ENCODE measurements around the gene PROM2. TPM values are rescaled to one million over a fixed set of nuclear protein-coding genes. Genes with fewer than 3 reads are reported as not detected.

PROM2 gene
- total RNA-seq, 2 donors from 2014 or later, result 0.95 to 1.1 TPM

DNA sequence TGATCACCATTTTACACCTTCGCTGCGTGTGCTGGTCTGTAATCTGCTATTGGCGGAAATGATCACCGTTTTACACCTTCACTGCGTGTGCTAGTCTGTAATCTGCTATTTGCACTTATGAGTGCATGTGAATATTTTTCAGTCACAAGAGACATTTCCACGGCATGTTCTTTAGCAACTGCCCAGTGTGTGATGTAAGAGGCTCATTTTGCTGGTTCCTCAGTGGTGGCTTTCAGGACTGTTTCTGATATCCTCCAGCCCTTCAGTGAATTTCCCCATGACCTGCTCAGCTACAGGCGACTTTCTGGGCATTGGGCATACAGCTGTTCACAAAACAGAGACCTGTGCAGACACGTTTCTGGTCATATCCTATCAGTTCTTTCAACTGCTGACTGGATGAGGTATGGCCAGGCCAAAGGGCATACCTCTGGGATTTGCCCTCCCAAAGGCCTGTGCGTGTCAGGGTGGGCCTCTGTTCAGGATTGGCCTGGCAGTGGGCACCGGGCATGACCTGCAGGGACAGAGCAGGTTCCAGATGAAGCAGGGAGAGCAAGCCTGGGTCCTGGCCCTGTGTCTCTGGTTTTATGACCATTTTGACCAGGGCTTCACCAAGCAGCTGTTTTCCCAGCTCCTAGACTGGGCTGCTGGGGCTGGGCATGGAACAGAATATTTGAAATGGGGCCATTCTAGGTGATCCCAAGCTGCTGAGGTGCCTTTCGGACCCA, 521 bp upstream of the PROM2 start:
- no peaks in the 10 kb centered on the region for H3K27me3 Mint-ChIP-seq

GRCh38 chr2:95275151-95275515, 884 bp downstream of the PROM2 start:
- peak; percentile 45 for DNase-seq (ENCODE audit: low spot score)

More for the DNA sequence above, 521 bp upstream of the PROM2 start:
- ATAC-seq (no peak), DNase-seq (ENCODE audit: low spot score) (peak; percentile 32)
- H3K27ac Mint-ChIP-seq, result no peak overlapping the region
- no peaks in the 10 kb centered on the region for H3K36me3 Mint-ChIP-seq
- no peaks in the 10 kb centered on the region for H3K9me3 Mint-ChIP-seq
- no peaks in the 10 kb centered on the region for H3K4me1 Mint-ChIP-seq (ENCODE audit: low read depth in 2 of 2)
- H3K4me3 Mint-ChIP-seq, result no peak overlapping the region

GRCh38 chr2:95275601-95276243, 1.5 kb downstream of the PROM2 start:
- no peak for ATAC-seq
- no peak overlapping the region for H3K4me3 Mint-ChIP-seq
- H3K9me3 Mint-ChIP-seq, result no peaks in the 10 kb centered on the region
- DNase-seq (ENCODE audit: low spot score), result peak; percentile 59
- H3K27ac Mint-ChIP-seq, result no peak overlapping the region
- H3K4me1 Mint-ChIP-seq (ENCODE audit: low read depth in 2 of 2), result no peaks in the 10 kb centered on the region
- no peaks in the 10 kb centered on the region for H3K27me3 Mint-ChIP-seq
- H3K36me3 Mint-ChIP-seq, result no peaks in the 10 kb centered on the region

More at GRCh38 chr2:95275151-95275515, 884 bp downstream of the PROM2 start:
- no peaks in the 10 kb centered on the region for H3K4me1 Mint-ChIP-seq (ENCODE audit: low read depth in 2 of 2)
- no peaks in the 10 kb centered on the region for H3K9me3 Mint-ChIP-seq
- no peak for ATAC-seq
- no peak overlapping the region for H3K4me3 Mint-ChIP-seq
- H3K27me3 Mint-ChIP-seq, result no peaks in the 10 kb centered on the region
- no peaks in the 10 kb centered on the region for H3K36me3 Mint-ChIP-seq
- H3K27ac Mint-ChIP-seq, result no peak overlapping the region

DNA sequence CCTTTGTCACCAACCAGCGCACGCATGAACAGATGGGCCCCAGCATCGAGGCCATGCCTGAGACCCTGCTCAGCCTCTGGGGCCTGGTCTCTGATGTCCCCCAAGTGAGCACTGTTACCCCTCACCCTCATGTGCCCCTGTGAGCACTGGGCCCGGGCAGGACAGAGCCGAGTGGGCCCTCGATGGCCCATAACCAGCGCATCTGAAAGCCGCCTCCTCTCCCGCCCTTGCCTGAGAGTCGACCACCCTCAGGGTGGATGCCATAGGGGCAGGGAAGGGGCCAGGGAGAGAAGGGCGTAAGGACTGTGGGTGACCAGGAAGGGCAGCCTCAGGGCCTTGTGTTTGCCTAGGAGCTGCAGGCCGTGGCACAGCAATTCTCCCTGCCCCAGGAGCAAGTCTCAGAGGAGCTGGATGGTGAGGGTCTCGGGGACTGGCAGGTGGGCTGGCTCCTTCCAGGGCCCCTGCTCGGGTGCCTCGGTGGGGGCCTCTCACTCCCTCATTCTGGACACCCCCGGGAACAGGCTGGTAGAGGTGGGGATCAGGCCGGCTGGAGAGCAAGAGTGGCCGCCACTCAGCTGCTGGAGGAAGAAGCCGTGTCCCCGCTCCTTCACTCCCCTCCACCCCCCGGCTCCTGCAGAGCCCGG, 2.1 kb downstream of the PROM2 start:
- Mint-ChIP-seq H3K27ac (no peak overlapping the region), H3K9me3 (no peaks in the 10 kb centered on the region), H3K36me3 (no peaks in the 10 kb centered on the region), H3K4me1 (ENCODE audit: low read depth in 2 of 2) (no peaks in the 10 kb centered on the region), H3K4me3 (no peak overlapping the region), H3K27me3 (no peaks in the 10 kb centered on the region)
- DNase-seq (ENCODE audit: low spot score), result peak; percentile 29
- ATAC-seq, result no peak

GRCh38 chr2:95276888-95277245, 2.6 kb downstream of the PROM2 start:
- Mint-ChIP-seq H3K27me3 (no peaks in the 10 kb centered on the region), H3K9me3 (no peaks in the 10 kb centered on the region)
- no peak for ATAC-seq

DNA sequence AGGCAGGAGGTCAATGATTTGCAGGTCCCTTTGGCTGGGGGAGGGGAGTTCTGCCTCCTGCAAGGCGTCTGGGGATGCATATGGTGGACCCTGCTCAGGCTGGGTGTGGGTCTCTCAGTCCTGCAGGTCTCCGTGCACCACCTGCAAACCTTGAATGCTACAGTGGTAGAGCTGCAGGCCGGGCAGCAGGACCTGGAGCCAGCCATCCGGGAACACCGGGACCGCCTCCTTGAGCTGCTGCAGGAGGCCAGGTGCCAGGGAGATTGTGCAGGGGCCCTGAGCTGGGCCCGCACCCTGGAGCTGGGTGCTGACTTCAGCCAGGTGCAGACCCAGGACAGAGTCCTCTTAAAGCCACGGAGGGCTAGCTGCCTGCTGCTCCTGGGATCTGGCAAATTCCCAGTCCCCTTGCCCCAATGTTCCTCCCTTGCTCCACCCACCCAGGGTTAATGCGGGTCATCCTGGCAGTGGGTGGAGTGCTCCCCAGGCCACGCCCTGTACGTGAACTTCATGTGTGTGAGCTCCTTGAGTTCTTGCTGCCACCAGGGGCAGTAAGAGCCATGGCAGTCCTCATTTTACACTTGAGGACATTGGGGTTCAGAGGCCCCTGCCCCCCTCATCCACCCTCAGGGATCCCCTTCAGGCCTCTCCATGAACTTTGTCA, 3.1 kb downstream of the PROM2 start:
- Mint-ChIP-seq H3K9me3 (no peaks in the 10 kb centered on the region), H3K27me3 (no peaks in the 10 kb centered on the region), H3K4me3 (no peak overlapping the region), H3K36me3 (no peaks in the 10 kb centered on the region), H3K27ac (no peak overlapping the region), H3K4me1 (ENCODE audit: low read depth in 2 of 2) (no peaks in the 10 kb centered on the region)
- peak; percentile 35 for DNase-seq (ENCODE audit: low spot score)
- no peak for ATAC-seq

More at GRCh38 chr2:95276888-95277245, 2.6 kb downstream of the PROM2 start:
- Mint-ChIP-seq H3K4me1 (ENCODE audit: low read depth in 2 of 2) (no peaks in the 10 kb centered on the region), H3K4me3 (no peak overlapping the region), H3K36me3 (no peaks in the 10 kb centered on the region), H3K27ac (no peak overlapping the region)
- peak; percentile 37 for DNase-seq (ENCODE audit: low spot score)

DNA sequence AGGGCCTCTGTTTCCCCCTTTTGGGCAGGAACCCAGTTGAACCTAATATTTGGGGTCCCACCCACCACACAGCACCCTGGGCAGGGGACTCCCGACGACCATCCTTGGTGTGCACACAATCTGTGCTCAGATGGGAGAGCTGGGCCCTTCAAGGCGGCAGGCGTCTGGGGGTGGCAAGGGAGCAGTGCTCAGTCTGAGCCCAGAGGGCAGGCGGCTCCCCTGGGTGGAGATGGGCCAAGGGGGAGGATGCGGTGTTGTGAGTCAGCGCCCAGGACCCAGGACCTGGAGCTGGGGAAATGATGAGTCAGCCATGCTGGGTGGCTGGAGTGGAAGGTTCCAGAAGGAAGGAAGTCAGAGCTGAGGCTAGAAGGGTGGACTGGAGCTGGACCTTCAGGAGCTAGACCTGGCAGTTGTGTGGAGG, 3.8 kb downstream of the PROM2 start:
- DNase-seq (ENCODE audit: low spot score) (peak; percentile 34), ATAC-seq (no peak)
- Mint-ChIP-seq H3K36me3 (no peaks in the 10 kb centered on the region), H3K27me3 (no peaks in the 10 kb centered on the region), H3K4me1 (ENCODE audit: low read depth in 2 of 2) (no peaks in the 10 kb centered on the region), H3K9me3 (no peaks in the 10 kb centered on the region), H3K27ac (no peak overlapping the region), H3K4me3 (no peak overlapping the region)

DNA sequence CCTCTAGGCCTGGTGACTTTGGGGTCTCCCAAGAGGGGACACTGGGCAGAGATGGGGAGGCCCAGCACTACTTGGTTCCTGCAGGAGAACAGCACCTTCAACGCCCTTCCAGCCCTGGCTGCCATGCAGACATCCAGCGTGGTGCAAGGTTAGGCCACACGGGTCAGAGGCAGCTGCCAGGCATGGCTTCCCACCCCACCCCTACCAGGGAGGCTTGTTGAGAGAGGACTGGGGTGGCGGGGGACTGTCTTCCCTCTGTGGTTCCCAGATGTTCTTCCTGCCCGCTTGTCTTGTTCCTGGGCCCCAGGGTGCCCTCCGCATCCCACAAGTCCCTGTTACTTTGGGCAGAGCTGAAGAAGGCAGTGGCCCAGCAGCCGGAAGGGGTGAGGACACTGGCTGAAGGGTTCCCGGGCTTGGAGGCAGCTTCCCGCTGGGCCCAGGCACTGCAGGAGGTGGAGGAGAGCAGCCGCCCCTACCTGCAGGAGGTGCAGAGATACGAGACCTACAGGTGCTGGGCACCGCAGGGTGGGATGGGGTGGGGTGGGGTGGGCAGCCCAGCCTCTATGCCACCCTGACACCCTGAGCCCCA, 4.5 kb downstream of the PROM2 start:
- no peak for ATAC-seq
- no peaks in the 10 kb centered on the region for H3K27me3 Mint-ChIP-seq
- no peaks in the 10 kb centered on the region for H3K9me3 Mint-ChIP-seq
- peak; percentile 58 for DNase-seq (ENCODE audit: low spot score)
- no peak overlapping the region for H3K27ac Mint-ChIP-seq
- no peaks in the 10 kb centered on the region for H3K36me3 Mint-ChIP-seq
- H3K4me1 Mint-ChIP-seq (ENCODE audit: low read depth in 2 of 2), result no peaks in the 10 kb centered on the region
- no peak overlapping the region for H3K4me3 Mint-ChIP-seq

DNA sequence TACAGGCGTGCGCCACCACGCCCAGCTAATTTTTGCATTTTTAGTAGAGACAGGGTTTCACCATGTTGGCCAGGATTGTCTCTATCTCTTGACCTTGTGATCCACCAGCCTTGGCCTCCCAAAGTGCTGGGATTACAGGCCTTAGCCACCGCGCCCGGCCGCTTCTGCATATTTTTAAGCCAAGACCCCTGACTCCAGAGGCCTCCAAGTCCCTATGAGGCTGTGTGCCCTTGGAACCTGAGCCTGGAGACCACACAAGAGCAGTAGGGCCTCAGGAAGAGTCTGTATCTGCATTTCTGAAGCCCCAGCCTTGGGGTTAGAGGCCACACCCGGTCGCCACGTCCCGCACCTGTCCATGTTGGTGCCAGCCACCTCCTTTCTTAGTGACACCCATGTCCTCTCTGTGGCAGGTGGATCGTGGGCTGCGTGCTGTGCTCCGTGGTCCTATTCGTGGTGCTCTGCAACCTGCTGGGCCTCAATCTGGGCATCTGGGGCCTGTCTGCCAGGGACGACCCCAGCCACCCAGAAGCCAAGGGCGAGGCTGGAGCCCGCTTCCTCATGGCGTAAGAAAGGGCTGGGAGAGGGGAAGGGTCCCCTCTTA, 5.3 kb downstream of the PROM2 start:
- no peak for ATAC-seq
- Mint-ChIP-seq H3K4me3 (no peak overlapping the region), H3K27me3 (no peaks in the 10 kb centered on the region)

GRCh38 chr2:95281071-95281470, 6.8 kb downstream of the PROM2 start:
- no peak for ATAC-seq
- Mint-ChIP-seq H3K27ac (no peak overlapping the region), H3K27me3 (no peaks in the 10 kb centered on the region), H3K4me3 (no peak overlapping the region), H3K36me3 (no peaks in the 10 kb centered on the region), H3K9me3 (no peaks in the 10 kb centered on the region), H3K4me1 (ENCODE audit: low read depth in 2 of 2) (no peaks in the 10 kb centered on the region)
- DNase-seq (ENCODE audit: low spot score), result no peak

More for the DNA sequence above, 5.3 kb downstream of the PROM2 start:
- Mint-ChIP-seq H3K4me1 (ENCODE audit: low read depth in 2 of 2) (no peaks in the 10 kb centered on the region), H3K36me3 (no peaks in the 10 kb centered on the region), H3K9me3 (no peaks in the 10 kb centered on the region), H3K27ac (no peak overlapping the region)
- DNase-seq (ENCODE audit: low spot score), result no peak

DNA sequence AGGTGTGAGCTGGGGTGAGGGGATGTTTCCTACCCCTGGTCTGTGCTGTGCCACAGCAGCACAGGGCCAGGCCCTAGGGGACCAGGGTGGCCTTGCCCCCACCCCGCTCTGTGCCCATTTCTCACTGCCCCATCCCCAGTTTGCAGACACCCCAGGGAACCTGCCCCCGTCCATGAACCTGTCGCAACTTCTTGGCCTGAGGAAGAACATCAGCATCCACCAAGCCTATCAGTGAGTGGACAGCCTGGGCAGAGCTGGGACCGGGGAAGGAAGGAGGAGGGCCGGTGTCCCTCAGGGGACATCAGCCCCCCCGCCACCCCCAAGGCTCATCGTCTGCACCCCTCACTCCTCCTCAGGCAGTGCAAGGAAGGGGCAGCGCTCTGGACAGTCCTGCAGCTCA, 7.5 kb downstream of the PROM2 start:
- H3K27ac Mint-ChIP-seq, result no peak overlapping the region
- no peak overlapping the region for H3K4me3 Mint-ChIP-seq
- no peaks in the 10 kb centered on the region for H3K36me3 Mint-ChIP-seq
- DNase-seq (ENCODE audit: low spot score), result no peak
- no peaks in the 10 kb centered on the region for H3K9me3 Mint-ChIP-seq
- no peaks in the 10 kb centered on the region for H3K27me3 Mint-ChIP-seq
- no peak for ATAC-seq
- no peaks in the 10 kb centered on the region for H3K4me1 Mint-ChIP-seq (ENCODE audit: low read depth in 2 of 2)

DNA sequence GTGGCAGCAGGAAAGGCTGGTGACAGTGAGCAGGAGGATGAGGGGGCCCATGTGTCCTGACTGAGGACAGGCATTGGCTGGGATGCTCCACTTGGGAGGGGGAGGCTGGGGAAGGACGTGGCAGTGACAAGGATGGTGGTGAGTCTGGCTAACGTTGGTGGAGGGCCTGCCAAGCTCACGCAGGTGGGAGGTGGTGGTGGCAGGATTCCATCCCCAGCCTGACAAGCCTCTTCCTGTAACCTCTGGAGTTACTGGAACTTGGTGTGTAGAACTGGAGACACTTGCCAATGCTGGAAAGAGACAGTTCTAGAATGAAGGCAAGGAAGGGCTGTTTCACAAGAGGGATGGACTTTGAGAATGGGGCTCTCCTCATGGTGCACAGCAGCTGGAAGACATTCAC, 8.2 kb downstream of the PROM2 start:
- no peak for DNase-seq (ENCODE audit: low spot score)
- H3K27ac Mint-ChIP-seq, result no peak overlapping the region
- no peak overlapping the region for H3K4me3 Mint-ChIP-seq
- ATAC-seq, result no peak
- no peaks in the 10 kb centered on the region for H3K36me3 Mint-ChIP-seq
- H3K4me1 Mint-ChIP-seq (ENCODE audit: low read depth in 2 of 2), result no peaks in the 10 kb centered on the region
- no peaks in the 10 kb centered on the region for H3K9me3 Mint-ChIP-seq
- H3K27me3 Mint-ChIP-seq, result no peaks in the 10 kb centered on the region

- DNase-seq (ENCODE audit: low spot score) (no peak), ATAC-seq (no peak)
- Mint-ChIP-seq H3K4me3 (no peak overlapping the region), H3K9me3 (no peaks in the 10 kb centered on the region), H3K4me1 (ENCODE audit: low read depth in 2 of 2) (no peaks in the 10 kb centered on the region), H3K27ac (no peak overlapping the region), H3K36me3 (no peaks in the 10 kb centered on the region), H3K27me3 (no peaks in the 10 kb centered on the region)
Measured at GRCh38 chr2:95283562-95283961, 9.3 kb downstream of the PROM2 start.
